HEK293 (cell line): ENCODE data around the gene VTN.

ENCODE experiments used
- CTCF ChIA-PET: fragments of 350-600 bp; formaldehyde crosslinking; extraction: SDS; loops from one replicate; lab custom pipeline; 2021; ENCODE audit warnings: antibody characterized with exemption; lab: Yijun Ruan, JAX
- POLR2A ChIA-PET: fragments of 300-600 bp; formaldehyde crosslinking; extraction: SDS; loops from one replicate; lab custom pipeline; 2020; ENCODE audit warnings: antibody characterized with exemption, inconsistent platforms; lab: Yijun Ruan, JAX
- H3K27ac ChIP-seq: fragments of 200-500 bp; sonication (Bioruptor generic); 2 replicates; pipeline ENCODE4 v1.5.1; 2014; ENCODE audit warnings: low read depth, low read length, control low read depth, inconsistent platforms; ENCODE audit errors: extremely low read depth
- H3K36me3 ChIP-seq, 2 experiments: fragments of 200-500 bp in 1 of 2; sonication (Bioruptor generic) in 1 of 2; 1 replicate in 1 of 2; 2 replicates in 1 of 2; pipeline ENCODE4 v1.5.1; 2014 to 2017; ENCODE audit warnings: inconsistent platforms in 2 of 2, low read length in 2 of 2; ENCODE audit not compliant: control insufficient read depth in 2 of 2, insufficient read depth in 1 of 2
- H3K4me1 ChIP-seq: fragments of 200-500 bp; sonication (Bioruptor generic); 2 replicates; pipeline ENCODE4 v1.5.1; 2014; ENCODE audit warnings: mild to moderate bottlenecking, low read length, inconsistent platforms; ENCODE audit not compliant: control insufficient read depth, insufficient read depth
- H3K4me3 ChIP-seq: 2 replicates; pipeline ENCODE4 v1.5.1; 2011; ENCODE audit warnings: low read depth, mild to moderate bottlenecking, control low read depth, low read length, moderate library complexity
- H3K9me3 ChIP-seq: fragments of 200-500 bp; sonication (Bioruptor generic); 2 replicates; pipeline ENCODE4 v1.5.1; 2014; ENCODE audit warnings: low read depth, low read length, inconsistent platforms; ENCODE audit not compliant: control insufficient read depth, insufficient read depth
- BCL11B ChIP-seq: fragments of 450-650 bp; formaldehyde crosslinking; IDR thresholded peaks from 2 replicates; pipeline ENCODE4 v1.5.1; 2016; ENCODE audit warnings: low read depth, missing biosample characterization, missing genetic modification characterization
- EGR2 ChIP-seq: fragments of 450-650 bp; formaldehyde crosslinking; IDR thresholded peaks from 2 replicates; pipeline ENCODE4 v1.5.1; 2016; ENCODE audit warnings: low read depth, missing biosample characterization, missing genetic modification characterization
- GLIS2 ChIP-seq: fragments of 450-650 bp; formaldehyde crosslinking; IDR thresholded peaks from 2 replicates; pipeline ENCODE4 v1.5.1; 2016; ENCODE audit warnings: missing biosample characterization, missing genetic modification characterization
- HOXD13 ChIP-seq: sonication (generic); formaldehyde crosslinking; IDR thresholded peaks from 2 replicates; pipeline ENCODE4 v1.8.0; 2022; ENCODE audit warnings: missing genetic modification reagents, borderline replicate concordance
- MZF1 ChIP-seq: fragments of 450-650 bp; formaldehyde crosslinking; IDR thresholded peaks from 2 replicates; pipeline ENCODE4 v1.5.1; 2017; ENCODE audit warnings: missing biosample characterization, missing genetic modification characterization, borderline replicate concordance
- OVOL3 ChIP-seq: fragments of 450-650 bp; formaldehyde crosslinking; IDR thresholded peaks from 2 replicates; pipeline ENCODE4 v1.5.1; 2016; ENCODE audit warnings: missing biosample characterization, missing genetic modification characterization
- REPIN1 ChIP-seq: fragments of 450-650 bp; formaldehyde crosslinking; IDR thresholded peaks from 2 replicates; pipeline ENCODE4 v1.5.1; 2017; ENCODE audit warnings: missing biosample characterization, missing genetic modification characterization, low read depth
- SALL2 ChIP-seq: fragments of 450-650 bp; formaldehyde crosslinking; IDR thresholded peaks from 2 replicates; pipeline ENCODE4 v1.5.0; 2017; ENCODE audit warnings: missing biosample characterization, mild to moderate bottlenecking, missing genetic modification characterization, borderline replicate concordance
- SCRT2 ChIP-seq: fragments of 450-650 bp; formaldehyde crosslinking; IDR thresholded peaks from 2 replicates; pipeline ENCODE4 v1.5.1; 2016; ENCODE audit warnings: missing biosample characterization, missing genetic modification characterization
- YY2 ChIP-seq: fragments of 450-650 bp; formaldehyde crosslinking; IDR thresholded peaks from 2 replicates; pipeline ENCODE4 v1.5.1; 2016; ENCODE audit warnings: missing biosample characterization, missing genetic modification characterization
- ZNF133 ChIP-seq: fragments of 450-650 bp; formaldehyde crosslinking; IDR thresholded peaks from 2 replicates; pipeline ENCODE4 v1.5.1; 2016; ENCODE audit warnings: missing biosample characterization, missing genetic modification characterization
- ZNF155 ChIP-seq: fragments of 450-650 bp; formaldehyde crosslinking; IDR thresholded peaks from 2 replicates; pipeline ENCODE4 v1.5.1; 2016; ENCODE audit warnings: missing biosample characterization, missing genetic modification characterization
- ZNF366 ChIP-seq: fragments of 450-650 bp; formaldehyde crosslinking; conservative IDR thresholded peaks from 2 replicates; pipeline ENCODE4 v1.5.1; 2016; ENCODE audit warnings: missing biosample characterization, missing genetic modification characterization
- ZNF501 ChIP-seq: fragments of 450-650 bp; formaldehyde crosslinking; IDR thresholded peaks from 2 replicates; pipeline ENCODE4 v1.5.1; 2016; ENCODE audit warnings: missing biosample characterization, missing genetic modification characterization
- ZNF544 ChIP-seq: fragments of 450-650 bp; formaldehyde crosslinking; IDR thresholded peaks from 2 replicates; pipeline ENCODE4 v1.5.0; 2017; ENCODE audit warnings: missing biosample characterization, missing genetic modification characterization
- ZNF548 ChIP-seq: fragments of 450-650 bp; formaldehyde crosslinking; IDR thresholded peaks from 2 replicates; pipeline ENCODE4 v1.5.1; 2016; ENCODE audit warnings: missing biosample characterization, missing genetic modification characterization
- ZNF623 ChIP-seq: fragments of 450-650 bp; formaldehyde crosslinking; IDR thresholded peaks from 2 replicates; pipeline ENCODE4 v1.5.1; 2016; ENCODE audit warnings: missing biosample characterization, missing genetic modification characterization
- ZNF658 ChIP-seq: fragments of 450-650 bp; formaldehyde crosslinking; IDR thresholded peaks from 2 replicates; pipeline ENCODE4; 2016; ENCODE audit warnings: missing biosample characterization, missing genetic modification characterization
- ZNF843 ChIP-seq: fragments of 450-650 bp; formaldehyde crosslinking; IDR thresholded peaks from 2 replicates; pipeline ENCODE4 v1.5.1; 2016; ENCODE audit warnings: missing biosample characterization, missing genetic modification characterization
- TF ChIP-seq, protein P1 (sequence below): fragments of 450-650 bp; formaldehyde crosslinking; IDR thresholded peaks from 2 replicates; pipeline ENCODE4 v1.5.1; 2016; ENCODE audit warnings: missing biosample characterization, missing genetic modification characterization
- TF ChIP-seq, protein P2 (sequence below): fragments of 450-650 bp; formaldehyde crosslinking; IDR thresholded peaks from 2 replicates; pipeline ENCODE4 v1.5.1; 2016; ENCODE audit warnings: missing biosample characterization, missing genetic modification characterization
- TF ChIP-seq, protein P3 (sequence below): fragments of 450-650 bp; formaldehyde crosslinking; IDR thresholded peaks from 2 replicates; pipeline ENCODE4 v1.5.1; 2016; ENCODE audit warnings: missing biosample characterization, missing genetic modification characterization, borderline replicate concordance
- TF ChIP-seq, protein P4 (sequence below): fragments of 450-650 bp; IDR thresholded peaks from 2 replicates; pipeline ENCODE4 v1.5.1; 2018; ENCODE audit warnings: missing biosample characterization, mild to moderate bottlenecking, missing genetic modification characterization
- TF ChIP-seq, protein P5 (sequence below): fragments of 450-650 bp; formaldehyde crosslinking; IDR thresholded peaks from 2 replicates; pipeline ENCODE4 v1.5.1; 2016; ENCODE audit warnings: missing biosample characterization, missing genetic modification characterization

VTN gene

DNA sequence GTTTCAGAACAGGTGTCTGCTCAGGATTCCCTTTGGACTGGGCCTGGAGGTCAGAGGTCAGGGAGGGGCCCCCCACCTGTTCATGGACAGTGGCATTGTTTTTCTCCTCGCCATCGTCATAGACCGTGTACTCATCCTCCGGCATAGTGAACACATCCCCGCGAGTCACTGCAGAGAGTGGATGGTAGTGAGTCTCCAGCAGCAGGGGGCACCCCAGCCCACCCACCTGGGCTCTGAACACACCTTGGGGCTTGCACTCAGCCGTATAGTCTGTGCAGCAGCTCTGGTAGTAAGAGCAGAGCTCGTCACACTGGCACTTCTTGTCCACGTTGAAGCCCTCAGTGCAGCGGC lies 448 bp downstream of the VTN start:
- ChIA-PET CTCF (interaction anchor here (0.5 to 1.5 kb wide), 10 partner anchors 9 to 489 kb away, joined by 3 to 5 read pairs (median 4); no protein-coding TSS in a partner anchor), POLR2A (interaction anchor here (1.1 to 7.1 kb wide), 4 partner anchors 11 to 34 kb away, joined by 3 to 66 read pairs (median 9); partner anchors contain the start of genes IFT20, POLDIP2 and TNFAIP1)
- Histone ChIP-seq H3K4me1 (peaks cover 13% of the 10 kb centered on the region), H3K36me3 (peaks cover 0 to 6% of the 10 kb centered on the region in 2 experiments; a peak in 2 of 3 replicates), H3K9me3 (no peaks in the 10 kb centered on the region), H3K4me3 (no peak overlapping the region), H3K27ac (no peak overlapping the region)
- TF ChIP-seq GLIS2 (tag by site-specific recombination): 0 out of 2 replicates have a peak, but pooled peaks have one; percentile 31
- TF ChIP-seq, protein P1, sequence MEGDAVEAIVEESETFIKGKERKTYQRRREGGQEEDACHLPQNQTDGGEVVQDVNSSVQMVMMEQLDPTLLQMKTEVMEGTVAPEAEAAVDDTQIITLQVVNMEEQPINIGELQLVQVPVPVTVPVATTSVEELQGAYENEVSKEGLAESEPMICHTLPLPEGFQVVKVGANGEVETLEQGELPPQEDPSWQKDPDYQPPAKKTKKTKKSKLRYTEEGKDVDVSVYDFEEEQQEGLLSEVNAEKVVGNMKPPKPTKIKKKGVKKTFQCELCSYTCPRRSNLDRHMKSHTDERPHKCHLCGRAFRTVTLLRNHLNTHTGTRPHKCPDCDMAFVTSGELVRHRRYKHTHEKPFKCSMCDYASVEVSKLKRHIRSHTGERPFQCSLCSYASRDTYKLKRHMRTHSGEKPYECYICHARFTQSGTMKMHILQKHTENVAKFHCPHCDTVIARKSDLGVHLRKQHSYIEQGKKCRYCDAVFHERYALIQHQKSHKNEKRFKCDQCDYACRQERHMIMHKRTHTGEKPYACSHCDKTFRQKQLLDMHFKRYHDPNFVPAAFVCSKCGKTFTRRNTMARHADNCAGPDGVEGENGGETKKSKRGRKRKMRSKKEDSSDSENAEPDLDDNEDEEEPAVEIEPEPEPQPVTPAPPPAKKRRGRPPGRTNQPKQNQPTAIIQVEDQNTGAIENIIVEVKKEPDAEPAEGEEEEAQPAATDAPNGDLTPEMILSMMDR (tag by site-specific recombination): peak; percentile 25; the same call in 1 of the 2 replicates
- TF ChIP-seq ZNF133 (tag by site-specific recombination): no peak
- no peak for TF ChIP-seq MZF1
- 0 out of 2 replicates have a peak, but pooled peaks have one; percentile 24 for TF ChIP-seq BCL11B
- TF ChIP-seq, protein P2, sequence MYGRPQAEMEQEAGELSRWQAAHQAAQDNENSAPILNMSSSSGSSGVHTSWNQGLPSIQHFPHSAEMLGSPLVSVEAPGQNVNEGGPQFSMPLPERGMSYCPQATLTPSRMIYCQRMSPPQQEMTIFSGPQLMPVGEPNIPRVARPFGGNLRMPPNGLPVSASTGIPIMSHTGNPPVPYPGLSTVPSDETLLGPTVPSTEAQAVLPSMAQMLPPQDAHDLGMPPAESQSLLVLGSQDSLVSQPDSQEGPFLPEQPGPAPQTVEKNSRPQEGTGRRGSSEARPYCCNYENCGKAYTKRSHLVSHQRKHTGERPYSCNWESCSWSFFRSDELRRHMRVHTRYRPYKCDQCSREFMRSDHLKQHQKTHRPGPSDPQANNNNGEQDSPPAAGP (tag by site-specific recombination): no peak
- TF ChIP-seq HOXD13 (CRISPR knock-in tag): no peak
- 0 out of 2 replicates have a peak, but pooled peaks have one; percentile 21 for TF ChIP-seq SCRT2 (tag by site-specific recombination)
- TF ChIP-seq ZNF501: no peak

DNA sequence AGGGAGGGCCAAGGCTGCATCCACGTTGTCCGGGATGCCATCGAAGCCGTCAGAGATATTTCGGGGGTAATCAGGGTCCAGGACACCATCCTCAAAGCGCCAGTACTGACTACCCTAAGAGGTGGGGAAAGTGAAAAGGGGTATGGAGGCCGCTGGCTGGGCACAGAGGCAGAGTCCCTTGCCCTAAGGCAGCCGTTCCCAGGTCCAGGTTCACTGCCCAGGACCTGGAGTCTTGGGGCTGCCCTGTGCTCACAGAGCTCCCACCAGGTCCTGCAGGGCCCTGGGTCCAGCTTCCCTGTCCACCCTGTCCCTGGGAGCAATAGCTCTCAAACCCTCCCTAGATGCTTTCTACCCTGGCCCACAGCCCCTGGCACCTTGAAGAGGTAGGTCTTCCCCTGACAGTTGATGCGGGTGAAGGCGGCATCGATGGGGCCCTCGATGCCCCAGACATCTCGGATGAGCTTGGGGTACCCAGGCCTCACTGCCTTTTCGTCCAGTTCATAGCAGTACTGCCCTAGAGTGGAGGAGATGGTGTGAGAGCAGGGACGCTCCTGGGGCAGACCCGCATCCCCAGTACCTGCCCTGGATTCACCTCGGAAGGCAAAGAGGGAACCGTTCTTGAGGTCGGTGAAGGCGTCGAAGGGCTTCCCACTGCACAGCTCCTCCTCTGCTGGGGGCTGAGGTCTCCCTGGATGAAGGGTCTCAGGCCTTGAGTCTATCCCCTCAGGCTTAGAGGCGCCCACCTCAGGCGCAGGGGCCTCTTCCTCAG lies 1.0 kb downstream of the VTN start:
- no peak overlapping the region for H3K27ac ChIP-seq
- peaks cover 13% of the 10 kb centered on the region for H3K4me1 ChIP-seq
- POLR2A ChIA-PET: interaction anchor here (0.6 to 7.1 kb wide), 5 partner anchors 11 to 33 kb away, joined by 3 to 66 read pairs (median 5); partner anchors contain the start of genes IFT20, POLDIP2 and TNFAIP1
- no peaks in the 10 kb centered on the region for H3K9me3 ChIP-seq
- H3K4me3 ChIP-seq: no peak overlapping the region
- CTCF ChIA-PET: interaction anchor here (0.5 to 1.5 kb wide), 6 partner anchors 10 to 488 kb away, joined by 3 to 5 read pairs (median 4); no protein-coding TSS in a partner anchor
- peaks cover 0 to 12% of the 10 kb centered on the region in 2 experiments; a peak in 2 of 3 replicates for H3K36me3 ChIP-seq
- no peak for TF ChIP-seq ZNF658 (tag by site-specific recombination)
- TF ChIP-seq OVOL3 (tag by site-specific recombination): no peak
- TF ChIP-seq EGR2 (tag by site-specific recombination): no peak
- TF ChIP-seq, protein P3, sequence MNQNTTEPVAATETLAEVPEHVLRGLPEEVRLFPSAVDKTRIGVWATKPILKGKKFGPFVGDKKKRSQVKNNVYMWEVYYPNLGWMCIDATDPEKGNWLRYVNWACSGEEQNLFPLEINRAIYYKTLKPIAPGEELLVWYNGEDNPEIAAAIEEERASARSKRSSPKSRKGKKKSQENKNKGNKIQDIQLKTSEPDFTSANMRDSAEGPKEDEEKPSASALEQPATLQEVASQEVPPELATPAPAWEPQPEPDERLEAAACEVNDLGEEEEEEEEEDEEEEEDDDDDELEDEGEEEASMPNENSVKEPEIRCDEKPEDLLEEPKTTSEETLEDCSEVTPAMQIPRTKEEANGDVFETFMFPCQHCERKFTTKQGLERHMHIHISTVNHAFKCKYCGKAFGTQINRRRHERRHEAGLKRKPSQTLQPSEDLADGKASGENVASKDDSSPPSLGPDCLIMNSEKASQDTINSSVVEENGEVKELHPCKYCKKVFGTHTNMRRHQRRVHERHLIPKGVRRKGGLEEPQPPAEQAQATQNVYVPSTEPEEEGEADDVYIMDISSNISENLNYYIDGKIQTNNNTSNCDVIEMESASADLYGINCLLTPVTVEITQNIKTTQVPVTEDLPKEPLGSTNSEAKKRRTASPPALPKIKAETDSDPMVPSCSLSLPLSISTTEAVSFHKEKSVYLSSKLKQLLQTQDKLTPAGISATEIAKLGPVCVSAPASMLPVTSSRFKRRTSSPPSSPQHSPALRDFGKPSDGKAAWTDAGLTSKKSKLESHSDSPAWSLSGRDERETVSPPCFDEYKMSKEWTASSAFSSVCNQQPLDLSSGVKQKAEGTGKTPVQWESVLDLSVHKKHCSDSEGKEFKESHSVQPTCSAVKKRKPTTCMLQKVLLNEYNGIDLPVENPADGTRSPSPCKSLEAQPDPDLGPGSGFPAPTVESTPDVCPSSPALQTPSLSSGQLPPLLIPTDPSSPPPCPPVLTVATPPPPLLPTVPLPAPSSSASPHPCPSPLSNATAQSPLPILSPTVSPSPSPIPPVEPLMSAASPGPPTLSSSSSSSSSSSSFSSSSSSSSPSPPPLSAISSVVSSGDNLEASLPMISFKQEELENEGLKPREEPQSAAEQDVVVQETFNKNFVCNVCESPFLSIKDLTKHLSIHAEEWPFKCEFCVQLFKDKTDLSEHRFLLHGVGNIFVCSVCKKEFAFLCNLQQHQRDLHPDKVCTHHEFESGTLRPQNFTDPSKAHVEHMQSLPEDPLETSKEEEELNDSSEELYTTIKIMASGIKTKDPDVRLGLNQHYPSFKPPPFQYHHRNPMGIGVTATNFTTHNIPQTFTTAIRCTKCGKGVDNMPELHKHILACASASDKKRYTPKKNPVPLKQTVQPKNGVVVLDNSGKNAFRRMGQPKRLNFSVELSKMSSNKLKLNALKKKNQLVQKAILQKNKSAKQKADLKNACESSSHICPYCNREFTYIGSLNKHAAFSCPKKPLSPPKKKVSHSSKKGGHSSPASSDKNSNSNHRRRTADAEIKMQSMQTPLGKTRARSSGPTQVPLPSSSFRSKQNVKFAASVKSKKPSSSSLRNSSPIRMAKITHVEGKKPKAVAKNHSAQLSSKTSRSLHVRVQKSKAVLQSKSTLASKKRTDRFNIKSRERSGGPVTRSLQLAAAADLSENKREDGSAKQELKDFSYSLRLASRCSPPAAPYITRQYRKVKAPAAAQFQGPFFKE (tag by site-specific recombination): no peak
- TF ChIP-seq ZNF366 (tag by site-specific recombination): no peak
- TF ChIP-seq, protein P4, sequence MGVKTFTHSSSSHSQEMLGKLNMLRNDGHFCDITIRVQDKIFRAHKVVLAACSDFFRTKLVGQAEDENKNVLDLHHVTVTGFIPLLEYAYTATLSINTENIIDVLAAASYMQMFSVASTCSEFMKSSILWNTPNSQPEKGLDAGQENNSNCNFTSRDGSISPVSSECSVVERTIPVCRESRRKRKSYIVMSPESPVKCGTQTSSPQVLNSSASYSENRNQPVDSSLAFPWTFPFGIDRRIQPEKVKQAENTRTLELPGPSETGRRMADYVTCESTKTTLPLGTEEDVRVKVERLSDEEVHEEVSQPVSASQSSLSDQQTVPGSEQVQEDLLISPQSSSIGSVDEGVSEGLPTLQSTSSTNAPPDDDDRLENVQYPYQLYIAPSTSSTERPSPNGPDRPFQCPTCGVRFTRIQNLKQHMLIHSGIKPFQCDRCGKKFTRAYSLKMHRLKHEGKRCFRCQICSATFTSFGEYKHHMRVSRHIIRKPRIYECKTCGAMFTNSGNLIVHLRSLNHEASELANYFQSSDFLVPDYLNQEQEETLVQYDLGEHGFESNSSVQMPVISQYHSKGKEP (tag by site-specific recombination): no peak
- TF ChIP-seq ZNF155 (tag by site-specific recombination): no peak
- no peak for TF ChIP-seq ZNF548 (tag by site-specific recombination)
- no peak for TF ChIP-seq SALL2 (tag by site-specific recombination)
- no peak for TF ChIP-seq REPIN1
- TF ChIP-seq ZNF623 (tag by site-specific recombination): no peak
- TF ChIP-seq ZNF544: no peak
- TF ChIP-seq, protein P5, sequence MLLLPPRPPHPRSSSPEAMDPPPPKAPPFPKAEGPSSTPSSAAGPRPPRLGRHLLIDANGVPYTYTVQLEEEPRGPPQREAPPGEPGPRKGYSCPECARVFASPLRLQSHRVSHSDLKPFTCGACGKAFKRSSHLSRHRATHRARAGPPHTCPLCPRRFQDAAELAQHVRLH (tag by site-specific recombination): no peak
- no peak for TF ChIP-seq ZNF843
- no peak for TF ChIP-seq YY2 (tag by site-specific recombination)
